Testis (tissue), 2 donors: ENCODE data around the gene DNAH5.

Source experiments
- CTCF ChIP-seq, 3 experiments: fragments of 450-650 bp in 2 of 3; fragments of 200-600 bp in 1 of 3; sonication (generic) in 1 of 3; IDR thresholded peaks; one replicate each; pipeline ENCODE4 v1.5.1; 2016 to 2019; ENCODE audit warnings: antibody characterized with exemption in 3 of 3, mild to moderate bottlenecking in 2 of 3, moderate library complexity in 1 of 3
- POLR2A ChIP-seq: fragments of 450-650 bp; IDR thresholded peaks from one replicate; pipeline ENCODE4 v1.6.1; 2017; ENCODE audit warnings: antibody characterized with exemption, mild to moderate bottlenecking, moderate library complexity

- no peak for TF ChIP-seq POLR2A
- no peak for TF ChIP-seq CTCF (IDR thresholded peaks at IDR 0.05)
Observed at GRCh38 chr5:13763719-13764118, 180.8 kb downstream of the DNAH5 start.
